HL-60 (cell line): ENCODE measurements around the gene UBQLN1.

ENCODE experiments used
- CTCF ChIP-seq: IDR thresholded peaks from one replicate; pipeline ENCODE4 v1.5.1; 2011; ENCODE audit warnings: low read length, control low read depth, inconsistent platforms; ENCODE audit not compliant: insufficient read depth
- POLR2AphosphoS5 ChIP-seq: IDR thresholded peaks from 2 replicates; pipeline ENCODE4 v1.6.1; 2012; ENCODE audit warnings: low read depth

- TF ChIP-seq CTCF = no peak
- no peak for TF ChIP-seq POLR2AphosphoS5
Observed at GRCh38 chr9:83744206-83744605, 36.4 kb upstream of the UBQLN1 start.
